ENCODE measurements around the gene EGFL7. TPM values are rescaled to one million over a fixed set of nuclear protein-coding genes. Genes with fewer than 3 reads are reported as not detected.
"Not testable (repeated sequence)": the region's sequence is repeated elsewhere in the genome, so short reads cannot be mapped to it uniquely, and the experiment has no call there.

The EGFL7 gene
- total RNA-seq, 5 donors from 2014 or later (not counting 1 experiment from before 2014, with no cell fraction given), result 0.43 to 1.9 (median 1.1) TPM

DNA sequence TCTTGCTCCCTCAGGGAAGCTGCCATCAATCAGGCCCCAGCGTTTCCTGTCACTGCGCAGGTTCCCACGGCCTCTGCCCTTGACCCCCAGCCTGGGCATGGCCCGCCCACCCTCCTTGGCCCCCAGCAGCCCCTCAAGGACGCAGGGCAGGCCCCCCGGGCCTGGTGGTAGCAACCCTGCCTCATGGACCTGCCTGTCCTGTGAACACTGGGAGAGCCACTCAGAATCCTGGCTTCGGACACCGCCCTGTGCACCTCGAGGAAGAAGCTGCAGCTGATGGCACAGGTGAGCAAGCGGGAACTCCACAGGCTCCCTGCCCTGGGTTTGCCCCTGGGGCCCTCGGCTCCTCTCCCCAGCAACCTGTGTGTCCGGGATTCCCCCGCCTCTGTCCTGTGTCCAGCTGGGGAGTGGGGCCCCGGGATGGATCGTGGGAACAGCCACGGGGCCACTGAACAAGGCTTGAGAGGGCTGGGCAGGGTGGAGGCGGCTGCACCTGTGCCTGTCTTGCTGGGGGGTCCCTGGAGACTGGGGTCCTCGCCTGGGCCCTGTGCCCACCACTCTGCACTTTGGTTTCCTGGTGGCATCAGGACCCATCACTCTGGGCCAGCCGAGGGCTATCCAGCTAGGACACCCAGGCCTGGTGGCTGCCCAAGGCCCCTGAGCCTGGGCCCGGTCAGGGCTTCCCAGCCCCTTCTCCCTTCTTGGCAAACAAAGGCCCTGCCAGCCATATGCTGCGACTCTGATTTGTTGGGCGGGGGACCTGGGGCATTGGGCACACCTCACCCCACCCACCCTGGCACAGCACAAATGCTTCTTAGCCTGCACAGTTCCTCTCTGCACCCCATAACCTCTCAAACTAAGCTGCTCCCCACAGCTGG, 33.5 kb upstream of the EGFL7 start:
- POLR2A ChIA-PET, result no interaction called here
- Histone ChIP-seq H3K27ac (ENCODE audit: low read length) (no peak overlapping the region), H3K4me1 (ENCODE audit: control insufficient read depth in 1 of 2, extremely low read depth in 1 of 2, insufficient read depth in 2 of 2, low read length in 2 of 2) (peaks cover 0 to 29% of the 10 kb centered on the region in 2 experiments), H3K36me3 (ENCODE audit: control insufficient read depth in 2 of 2, extremely low read depth in 1 of 2, insufficient read depth in 1 of 2, low read length in 1 of 2) (peaks cover 0 to 3% of the 10 kb centered on the region in 2 donors), H3K27me3 (replicated peaks in 1 of 2; ENCODE audit: control insufficient read depth in 2 of 2, extremely low read depth in 1 of 2, insufficient read depth in 2 of 2, low read length in 1 of 2) (peaks cover 0 to 41% of the 10 kb centered on the region in 2 experiments), H3K9me3 (no peaks in the 10 kb centered on the region), H3K4me3 (ENCODE audit: control insufficient read depth in 1 of 2, extremely low read depth in 1 of 2, low read length in 1 of 2) (no peak overlapping the region)
- 68% methylated on average over 19 of the region's 22 CpGs for WGBS (ENCODE audit: insufficient coverage)
- peaks cover 0 to 3% (median 0%) of the 10 kb centered on the region in 3 donors for H3K4me1 Mint-ChIP-seq
- H3K9me3 Mint-ChIP-seq, result no peaks in the 10 kb centered on the region
- CTCF ChIA-PET, result interaction anchor here (0.6 to 2.0 kb wide), 2 partner anchors 41 to 144 kb away, joined by 3 to 5 read pairs; no protein-coding TSS in a partner anchor
- ATAC-seq (replicated peaks in 1 of 4), result no peak
- H3K27me3 Mint-ChIP-seq, result peaks cover 4 to 13% of the 10 kb centered on the region in 2 donors
- no peaks in the 10 kb centered on the region for H3K36me3 Mint-ChIP-seq
- no peak overlapping the region for H3K27ac Mint-ChIP-seq
- peak overlapping the region in 1 of 3 donors; percentile 17 for H3K4me3 Mint-ChIP-seq
- no peak for DNase-seq

DNA sequence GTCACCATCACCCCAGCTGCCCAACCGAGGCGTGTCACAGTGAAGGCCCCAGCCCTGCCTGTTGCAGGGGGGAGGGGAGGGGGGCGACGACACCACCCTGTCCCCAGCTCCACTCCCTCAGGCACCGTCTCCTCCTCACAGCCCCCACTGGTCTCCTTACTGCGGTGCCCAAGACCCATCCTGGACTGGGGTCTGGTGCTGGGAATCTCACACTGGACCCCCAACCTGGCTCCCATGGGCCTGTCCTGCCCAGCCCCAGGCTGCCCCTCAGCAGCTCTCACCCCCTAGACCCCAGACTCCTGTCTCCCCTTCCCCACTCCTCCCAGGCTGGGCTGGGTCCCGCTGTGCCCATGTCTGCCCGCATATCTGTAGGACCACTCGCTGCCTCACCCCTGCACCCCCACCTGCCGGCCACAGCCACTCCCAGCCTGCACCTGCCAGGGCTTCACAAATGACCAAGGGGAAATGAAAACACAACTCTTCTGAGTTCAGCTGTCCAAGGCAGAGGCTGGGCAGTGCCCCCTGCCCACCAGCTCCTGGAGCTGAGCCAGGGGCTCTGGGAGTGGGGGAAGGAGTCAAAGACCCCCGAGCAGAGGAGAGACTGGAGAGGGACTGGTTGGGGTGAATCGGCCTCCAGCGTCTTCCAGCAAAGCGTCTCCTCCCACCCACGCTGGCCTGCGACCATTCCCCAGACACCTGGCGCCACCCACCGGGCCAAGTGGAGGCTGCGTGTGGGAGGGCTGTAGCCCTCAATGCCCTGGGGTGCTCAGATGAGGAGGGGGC, 32.6 kb upstream of the EGFL7 start:
- Mint-ChIP-seq H3K27me3 (peaks cover 4 to 19% of the 10 kb centered on the region in 2 donors), H3K9me3 (no peaks in the 10 kb centered on the region), H3K4me1 (peaks cover 0 to 3% (median 0%) of the 10 kb centered on the region in 3 donors), H3K4me3 (peak overlapping the region in 1 of 3 donors; percentile 17), H3K36me3 (no peaks in the 10 kb centered on the region), H3K27ac (no peak overlapping the region)
- CTCF ChIA-PET, result interaction anchor here (0.5 to 2.0 kb wide), 3 partner anchors 9 to 145 kb away, joined by 3 to 5 read pairs (median 3); no protein-coding TSS in a partner anchor
- Histone ChIP-seq H3K4me1 (ENCODE audit: control insufficient read depth in 1 of 2, extremely low read depth in 1 of 2, insufficient read depth in 2 of 2, low read length in 2 of 2) (peaks cover 0 to 29% of the 10 kb centered on the region in 2 experiments), H3K36me3 (ENCODE audit: control insufficient read depth in 2 of 2, extremely low read depth in 1 of 2, insufficient read depth in 1 of 2, low read length in 1 of 2) (peaks cover 0 to 3% of the 10 kb centered on the region in 2 donors), H3K27ac (ENCODE audit: low read length) (no peak overlapping the region), H3K4me3 (ENCODE audit: control insufficient read depth in 1 of 2, extremely low read depth in 1 of 2, low read length in 1 of 2) (no peak overlapping the region), H3K27me3 (replicated peaks in 1 of 2; ENCODE audit: control insufficient read depth in 2 of 2, extremely low read depth in 1 of 2, insufficient read depth in 2 of 2, low read length in 1 of 2) (peaks cover 0 to 36% of the 10 kb centered on the region in 2 experiments), H3K9me3 (no peaks in the 10 kb centered on the region)
- POLR2A ChIA-PET, result no interaction called here
- ATAC-seq (replicated peaks in 1 of 4) (peak in 3 of 4 experiments; percentile 50 to 66 (median 56)), DNase-seq (peak in 34 of 35 experiments; percentile 25 to 71 (median 53))
- WGBS (ENCODE audit: insufficient coverage), result 75% methylated on average over 4 of the region's 19 CpGs

DNA sequence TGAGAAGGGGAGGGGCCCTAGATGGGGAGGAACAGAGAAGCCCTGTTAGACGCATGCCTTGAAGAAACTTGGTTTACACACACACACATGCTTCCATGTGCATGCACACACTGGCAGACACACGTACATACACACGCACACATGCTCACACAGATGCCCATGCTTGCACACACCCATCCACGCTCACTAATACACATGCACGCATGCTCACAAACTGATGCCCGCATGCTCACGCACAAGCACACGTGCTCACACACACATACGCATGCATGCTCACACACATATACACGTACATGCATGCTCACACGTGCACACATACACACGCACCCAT, 32.1 kb upstream of the EGFL7 start:
- H3K4me3 Mint-ChIP-seq, result no peak overlapping the region

DNA sequence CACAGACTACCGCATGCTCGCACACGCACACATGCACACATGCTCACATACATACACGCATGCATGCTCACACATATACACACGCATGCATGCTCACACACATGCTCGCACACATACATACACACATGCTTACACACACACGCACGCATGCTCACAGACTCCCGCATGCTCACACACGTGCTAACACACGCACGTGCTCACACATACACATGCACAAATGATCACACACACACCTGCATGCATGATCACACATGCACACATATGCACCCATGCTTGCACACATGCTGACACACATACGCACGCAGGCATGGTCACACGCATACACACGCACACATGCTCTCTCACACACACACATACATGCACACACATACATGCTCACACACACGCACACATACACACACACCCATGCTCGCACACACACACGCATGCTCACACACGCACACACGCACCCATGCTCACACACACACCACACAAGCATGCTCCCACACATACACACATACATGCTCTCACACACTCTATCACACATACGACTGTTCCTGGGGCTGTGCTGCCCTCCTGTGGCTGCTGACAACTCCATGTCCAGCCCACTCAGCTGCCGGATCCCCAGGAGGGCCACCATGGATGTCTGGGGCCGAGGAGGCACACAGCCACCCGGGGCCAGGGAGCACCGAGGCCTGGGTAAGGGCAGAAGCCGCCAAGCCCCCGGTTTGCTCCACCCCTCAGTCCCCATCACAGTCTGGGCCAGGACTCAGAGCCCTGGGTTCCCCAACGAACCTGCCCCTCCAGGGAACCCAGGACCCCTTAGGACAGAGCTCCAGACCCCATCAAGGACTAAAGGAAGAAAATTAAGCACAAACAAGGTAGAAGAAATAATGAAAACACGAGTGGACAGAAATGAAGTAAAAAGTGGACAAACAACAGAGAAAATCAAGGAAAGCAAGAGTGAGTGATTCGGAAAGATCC, 31.4 kb upstream of the EGFL7 start:
- Histone ChIP-seq H3K4me3 (ENCODE audit: control insufficient read depth in 1 of 2, extremely low read depth in 1 of 2, low read length in 1 of 2) (no peak overlapping the region), H3K27me3 (replicated peaks in 1 of 2; ENCODE audit: control insufficient read depth in 2 of 2, extremely low read depth in 1 of 2, insufficient read depth in 2 of 2, low read length in 1 of 2) (peaks cover 0 to 35% of the 10 kb centered on the region in 2 experiments), H3K4me1 (ENCODE audit: control insufficient read depth in 1 of 2, extremely low read depth in 1 of 2, insufficient read depth in 2 of 2, low read length in 2 of 2) (peaks cover 0 to 29% of the 10 kb centered on the region in 2 experiments), H3K9me3 (no peaks in the 10 kb centered on the region), H3K36me3 (ENCODE audit: control insufficient read depth in 2 of 2, extremely low read depth in 1 of 2, insufficient read depth in 1 of 2, low read length in 1 of 2) (peaks cover 0 to 3% of the 10 kb centered on the region in 2 donors), H3K27ac (ENCODE audit: low read length) (no peak overlapping the region)
- ChIA-PET POLR2A (no interaction called here), CTCF (interaction anchor here (0.6 to 1.4 kb wide), 5 partner anchors 13 to 147 kb away, joined by 3 to 4 read pairs (median 3); no protein-coding TSS in a partner anchor)
- Mint-ChIP-seq H3K4me1 (peaks cover 0 to 3% (median 0%) of the 10 kb centered on the region in 3 donors), H3K4me3 (no peak overlapping the region), H3K27me3 (peaks cover 4 to 13% of the 10 kb centered on the region in 2 donors), H3K9me3 (no peaks in the 10 kb centered on the region), H3K27ac (no peak overlapping the region), H3K36me3 (no peaks in the 10 kb centered on the region)
- WGBS (ENCODE audit: insufficient coverage), result 53% methylated on average over 28 of the region's 31 CpGs
- DNase-seq (peak; percentile 65 to 89 (median 78)), ATAC-seq (replicated peaks in 1 of 4) (peak; percentile 89 to 96 (median 95))

More for the DNA sequence above, 32.1 kb upstream of the EGFL7 start:
- no peaks in the 10 kb centered on the region for H3K9me3 Mint-ChIP-seq
- no peak overlapping the region for H3K27ac ChIP-seq (ENCODE audit: low read length)
- no peak overlapping the region for H3K27ac Mint-ChIP-seq
- no peaks in the 10 kb centered on the region for H3K36me3 Mint-ChIP-seq
- no peak overlapping the region for H3K4me3 ChIP-seq (ENCODE audit: control insufficient read depth in 1 of 2, extremely low read depth in 1 of 2, low read length in 1 of 2)
- peaks cover 0 to 3% (median 0%) of the 10 kb centered on the region in 3 donors for H3K4me1 Mint-ChIP-seq
- H3K27me3 Mint-ChIP-seq, result peaks cover 4 to 16% of the 10 kb centered on the region in 2 donors
- ChIA-PET CTCF (interaction anchor here in 1 of 2 donors (2.0 kb wide), 1 partner anchor 145 kb away, joined by 5 read pairs; no protein-coding TSS in a partner anchor), POLR2A (no interaction called here)
- no peaks in the 10 kb centered on the region for H3K9me3 ChIP-seq
- peak in 1 of 35 experiments; percentile 17 for DNase-seq
- H3K36me3 ChIP-seq (ENCODE audit: control insufficient read depth in 2 of 2, extremely low read depth in 1 of 2, insufficient read depth in 1 of 2, low read length in 1 of 2), result peaks cover 0 to 3% of the 10 kb centered on the region in 2 donors
- H3K27me3 ChIP-seq (replicated peaks in 1 of 2; ENCODE audit: control insufficient read depth in 2 of 2, extremely low read depth in 1 of 2, insufficient read depth in 2 of 2, low read length in 1 of 2), result peaks cover 0 to 35% of the 10 kb centered on the region in 2 experiments
- H3K4me1 ChIP-seq (ENCODE audit: control insufficient read depth in 1 of 2, extremely low read depth in 1 of 2, insufficient read depth in 2 of 2, low read length in 2 of 2), result peaks cover 0 to 29% of the 10 kb centered on the region in 2 experiments
- 73% methylated on average over 12 of the region's 12 CpGs for WGBS (ENCODE audit: insufficient coverage)
- no peak for ATAC-seq (replicated peaks in 1 of 4)

DNA sequence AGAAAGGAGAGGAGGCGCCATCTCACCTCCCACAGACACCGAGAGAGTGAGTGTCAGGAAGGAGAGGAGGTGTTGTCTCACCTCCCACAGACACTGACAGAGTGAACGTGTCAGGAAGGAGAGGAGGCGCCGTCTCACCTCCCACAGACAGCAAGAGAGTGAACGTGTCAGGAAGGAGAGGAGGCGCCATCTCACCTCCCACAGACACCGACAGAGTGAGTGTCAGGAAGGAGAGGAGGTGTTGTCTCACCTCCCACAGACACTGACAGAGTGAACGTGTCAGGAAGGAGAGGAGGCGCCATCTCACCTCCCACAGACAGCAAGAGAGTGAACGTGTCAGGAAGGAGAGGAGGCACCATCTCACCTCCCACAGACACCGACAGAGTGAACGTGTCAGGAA, 30.6 kb upstream of the EGFL7 start:
- not testable (repeated sequence) for H3K4me3 Mint-ChIP-seq

More for the DNA sequence above, 30.6 kb upstream of the EGFL7 start:
- POLR2A ChIA-PET; H3K36me3 Mint-ChIP-seq; H3K36me3 ChIP-seq (ENCODE audit: control insufficient read depth in 2 of 2, extremely low read depth in 1 of 2, insufficient read depth in 1 of 2, low read length in 1 of 2); H3K4me3 ChIP-seq (ENCODE audit: control insufficient read depth in 1 of 2, extremely low read depth in 1 of 2, low read length in 1 of 2); ATAC-seq (replicated peaks in 1 of 4); H3K9me3 Mint-ChIP-seq; H3K27ac ChIP-seq (ENCODE audit: low read length); H3K9me3 ChIP-seq; H3K27ac Mint-ChIP-seq; H3K4me1 Mint-ChIP-seq: not testable (repeated sequence)
- no CpG with 5 or more reads among the region's 13 CpGs for WGBS (ENCODE audit: insufficient coverage)
- peaks cover 0 to 35% of the 10 kb centered on the region in 2 experiments for H3K27me3 ChIP-seq (replicated peaks in 1 of 2; ENCODE audit: control insufficient read depth in 2 of 2, extremely low read depth in 1 of 2, insufficient read depth in 2 of 2, low read length in 1 of 2)
- peaks cover 4 to 13% of the 10 kb centered on the region in 2 donors for H3K27me3 Mint-ChIP-seq
- CTCF ChIA-PET, result interaction anchor here (0.6 to 1.4 kb wide), 5 partner anchors 14 to 148 kb away, joined by 3 to 4 read pairs (median 3); no protein-coding TSS in a partner anchor
- DNase-seq, result peak in 7 of 35 experiments; percentile 13 to 41 (median 17)
- peaks cover 0 to 29% of the 10 kb centered on the region in 2 experiments for H3K4me1 ChIP-seq (ENCODE audit: control insufficient read depth in 1 of 2, extremely low read depth in 1 of 2, insufficient read depth in 2 of 2, low read length in 2 of 2)

All from T-cell (primary cell).